DMS53 treated with DMSO at 0.1 percent for 48 hours (cell line): ENCODE results near the gene GALNT3.

Experiments
- DNase-seq: peaks from one replicate; lab custom pipeline; 2025; ENCODE audit not compliant: unreplicated experiment; lab: John Stamatoyannopoulos, UW

Gene GALNT3

GRCh38 chr2:165793779-165794535 is at the start of gene GALNT3:
GALNT3 (minus strand) TSS chr2:165794247; CDS start chr2:165770700, 23,547 bp downstream.
- peak; percentile 92 for DNase-seq

DNA sequence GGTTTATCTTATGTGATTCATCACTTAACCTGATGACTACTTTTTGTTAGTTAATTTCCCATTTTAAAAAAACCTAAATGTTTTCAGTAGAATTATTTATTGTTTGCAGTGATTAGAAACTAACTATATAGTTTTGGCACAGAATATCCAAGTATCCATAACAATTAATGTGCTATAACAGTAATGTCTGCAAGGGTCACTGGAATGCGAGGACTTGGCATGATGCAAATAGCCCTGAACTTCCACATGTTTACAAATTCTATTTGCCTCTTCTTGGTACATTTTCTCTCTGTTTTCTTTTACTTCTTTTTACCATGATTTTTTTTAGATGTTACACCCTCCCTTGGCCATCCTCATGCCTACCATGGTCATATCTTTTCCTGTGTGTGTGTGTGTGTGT is 49.3 kb upstream of the GALNT3 start:
- DNase-seq: peak; percentile 63

- no peak for DNase-seq
Observed at GRCh38 chr2:165840333-165840958, 46.4 kb upstream of the GALNT3 start.

GRCh38 chr2:165839610-165840009 is 45.6 kb upstream of the GALNT3 start:
- no peak for DNase-seq

- DNase-seq: no peak
Observed at GRCh38 chr2:165837122-165837521, 43.1 kb upstream of the GALNT3 start.

DNA sequence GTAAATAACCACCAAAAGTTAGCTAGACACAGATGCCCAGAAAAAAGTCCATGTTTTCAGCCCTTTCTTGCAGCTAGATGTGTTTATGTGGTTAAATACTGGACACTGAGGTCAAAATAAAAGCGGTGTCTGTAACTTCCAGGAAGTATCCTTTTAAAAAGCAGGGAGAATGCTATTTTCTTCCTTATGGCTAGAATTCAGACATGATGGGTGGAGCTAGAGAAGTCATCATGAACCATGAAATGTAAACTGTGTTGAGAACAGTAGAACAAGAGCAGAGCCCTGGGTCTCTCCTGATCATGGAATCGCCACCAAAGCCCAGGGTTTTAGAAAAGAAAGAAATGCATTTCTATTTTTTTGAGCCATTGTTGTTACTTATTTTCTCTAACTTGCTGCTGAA is 41.3 kb upstream of the GALNT3 start:
- DNase-seq: no peak

- DNase-seq: no peak
Observed at GRCh38 chr2:165833156-165833555, 39.1 kb upstream of the GALNT3 start.

DNA sequence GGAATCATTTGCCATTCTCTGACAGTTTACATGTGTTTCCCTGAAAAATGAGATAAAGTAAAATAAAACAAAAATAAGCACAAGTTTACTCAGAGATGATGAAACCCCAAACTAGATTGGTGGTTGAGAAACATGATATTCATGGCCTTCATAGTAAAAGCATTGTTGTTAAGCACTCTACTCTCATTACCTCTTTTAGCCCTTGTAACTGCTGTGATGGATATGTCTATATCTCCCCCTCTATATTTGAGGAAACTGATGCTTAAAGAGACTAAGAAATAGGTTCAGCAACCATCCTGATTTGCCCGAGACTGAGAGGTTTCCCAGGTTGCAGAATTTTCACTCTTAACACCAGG is 33.9 kb upstream of the GALNT3 start:
- no peak for DNase-seq

DNA sequence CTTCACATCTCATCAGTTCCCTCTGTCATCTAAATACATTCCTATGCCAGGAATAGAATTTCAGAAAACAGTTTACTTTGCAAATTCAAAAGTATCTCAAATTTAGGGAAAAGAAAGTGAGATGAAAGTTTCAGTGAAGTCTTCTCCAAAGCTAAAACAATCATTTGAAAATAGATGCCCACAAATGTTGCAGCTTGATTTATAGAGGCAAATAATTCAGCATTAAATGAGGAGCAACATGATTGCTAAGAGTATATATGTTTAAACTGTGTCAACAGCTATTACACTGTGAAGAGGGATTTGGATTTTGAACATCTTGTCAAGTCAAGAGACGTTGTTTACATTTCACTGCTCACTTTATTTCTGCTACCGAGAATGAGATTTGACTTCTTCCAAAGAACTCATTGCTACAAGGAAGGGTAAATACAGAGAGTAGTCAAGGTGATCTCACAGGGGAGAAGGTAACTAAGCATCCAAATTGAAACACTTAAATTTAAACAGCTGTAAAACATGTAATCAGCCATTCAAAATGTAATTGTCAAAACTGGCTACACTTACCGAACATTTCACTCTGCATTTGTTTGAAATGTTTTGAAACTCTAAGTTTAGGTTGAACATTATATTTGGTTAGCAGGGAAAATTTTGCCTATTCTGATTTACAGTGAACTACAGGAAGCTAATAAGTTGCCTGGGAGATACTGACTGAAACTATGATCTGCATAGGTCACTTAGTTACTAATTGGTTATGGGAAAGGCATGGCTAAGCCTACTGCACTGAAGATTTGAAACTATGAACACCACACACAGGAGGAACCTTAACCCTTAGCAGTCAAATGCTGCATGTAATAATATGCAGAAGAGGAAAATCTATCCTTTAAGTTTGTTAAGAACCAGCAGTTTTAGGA is 33.2 kb upstream of the GALNT3 start:
- peak; percentile 42 for DNase-seq

DNA sequence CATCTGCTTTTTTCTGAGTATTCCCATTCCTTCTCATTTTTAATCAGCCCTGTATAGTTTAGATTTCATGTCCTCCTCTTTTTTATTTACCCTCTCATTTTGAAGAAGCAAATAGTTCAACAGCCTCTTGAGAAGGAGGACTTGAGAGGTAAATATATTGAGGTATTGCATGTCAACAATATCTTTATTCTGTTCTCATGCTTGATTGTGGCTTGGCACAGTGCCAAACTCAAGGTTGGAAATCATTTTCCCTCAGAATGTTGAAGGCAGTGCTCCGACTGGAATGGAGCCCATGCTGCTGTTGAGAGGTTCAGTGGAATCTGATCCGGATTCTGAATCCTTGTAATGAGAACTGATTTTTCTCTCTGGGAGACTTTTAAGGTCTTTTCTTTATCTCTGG is 31.0 kb upstream of the GALNT3 start:
- peak; percentile 79 for DNase-seq

GRCh38 chr2:165820296-165820695 is 26.2 kb upstream of the GALNT3 start:
- no peak for DNase-seq

DNA sequence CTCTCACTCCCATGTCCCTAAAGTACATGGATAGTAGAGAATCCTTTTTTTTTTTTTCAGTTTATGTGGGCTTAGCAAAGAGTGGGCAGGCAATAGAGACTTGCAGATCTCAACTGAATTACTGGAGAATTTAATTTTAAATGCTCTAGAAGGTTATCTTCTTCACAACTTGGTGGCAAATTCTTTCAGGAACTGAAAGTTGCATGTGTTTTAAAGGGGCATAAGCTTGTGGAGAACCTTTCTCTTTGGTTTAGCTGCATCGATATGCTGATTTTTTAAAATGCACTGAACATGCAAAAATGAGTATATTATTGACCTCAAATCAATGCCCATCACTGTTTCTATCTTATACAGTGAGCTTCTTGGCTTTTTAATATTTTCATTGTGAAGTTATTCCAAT is 24.9 kb upstream of the GALNT3 start:
- DNase-seq: no peak

- DNase-seq: no peak
Observed at GRCh38 chr2:165815299-165816141, 21.5 kb upstream of the GALNT3 start.

- DNase-seq: no peak
Observed at GRCh38 chr2:165814473-165814872, 20.4 kb upstream of the GALNT3 start.

GRCh38 chr2:165811592-165812370 is 17.7 kb upstream of the GALNT3 start:
- no peak for DNase-seq

- DNase-seq: no peak
Observed at GRCh38 chr2:165810418-165810817, 16.4 kb upstream of the GALNT3 start.

DNA sequence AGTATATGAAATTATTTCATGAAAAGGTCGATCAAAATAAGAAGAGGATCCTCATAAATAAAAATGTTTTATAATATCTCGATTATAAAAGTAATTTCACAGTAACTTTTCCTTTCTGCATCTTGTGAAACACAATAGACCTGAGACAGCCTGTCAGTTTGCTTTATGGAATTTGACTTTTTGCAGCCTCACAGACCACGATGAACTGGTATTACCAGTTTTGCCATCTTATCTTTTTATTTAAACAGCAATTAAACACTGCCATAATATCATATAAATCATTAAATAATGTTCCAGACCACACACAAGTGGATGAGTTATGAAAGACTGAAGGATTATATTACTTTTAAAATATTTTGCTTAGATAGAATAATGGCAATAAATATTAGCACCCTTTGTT is 10.7 kb upstream of the GALNT3 start:
- peak; percentile 81 for DNase-seq

GRCh38 chr2:165803123-165803760 is 9.2 kb upstream of the GALNT3 start:
- no peak for DNase-seq

DNA sequence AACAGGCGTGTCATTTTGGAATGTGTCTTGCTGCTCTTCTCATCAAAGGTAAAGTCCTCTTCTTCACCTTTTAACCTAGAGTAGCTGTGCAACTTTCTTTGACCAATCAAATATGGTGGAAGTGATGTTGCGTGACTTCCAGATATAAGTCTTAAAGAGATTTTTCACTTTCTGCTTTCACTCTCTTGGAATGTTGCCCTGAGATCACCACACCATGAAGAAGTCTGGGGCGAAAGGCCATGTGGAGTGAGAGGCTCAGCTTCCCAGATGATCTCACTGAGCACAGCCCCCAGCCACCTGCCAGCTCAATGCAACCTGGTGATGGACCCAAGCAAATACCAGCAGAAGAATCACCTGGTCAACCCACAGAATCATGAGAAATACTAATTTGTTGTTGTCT is 7.1 kb upstream of the GALNT3 start:
- no peak for DNase-seq
